DOHH2 (cell line): ENCODE measurements around the gene HK1.

ENCODE experiments used
- CTCF ChIP-seq: fragments of 200-600 bp; sonication (generic); IDR thresholded peaks from one replicate; pipeline ENCODE4 v1.5.1; 2014; ENCODE audit warnings: antibody characterized with exemption, mild to moderate bottlenecking, low read depth, low read length; ENCODE audit not compliant: poor library complexity, severe bottlenecking
- EZH2phosphoT487 ChIP-seq: fragments of 200-600 bp; sonication (generic); IDR thresholded peaks from 2 replicates; pipeline ENCODE4 v1.6.1; 2017; ENCODE audit warnings: borderline replicate concordance, mild to moderate bottlenecking, antibody characterized with exemption, low read length, moderate library complexity, mixed read lengths

GRCh38 chr10:69410487-69410886 lies 132.2 kb downstream of the HK1 start:
- no peak for TF ChIP-seq CTCF
- TF ChIP-seq EZH2phosphoT487 = no peak
